Peyer's patch (tissue), 4 donors: ENCODE measurements around the gene ZNF778.

ENCODE experiments used
- CTCF ChIP-seq, 6 experiments: fragments of 450-650 bp in 4 of 6; fragments of 200-600 bp in 2 of 6; sonication (generic) in 1 of 6; IDR thresholded peaks; one replicate each; pipeline ENCODE4 v1.5.1; 2017 to 2019; ENCODE audit warnings: antibody characterized with exemption in 6 of 6, mild to moderate bottlenecking in 3 of 6, moderate library complexity in 1 of 6
- POLR2A ChIP-seq, 2 donors: fragments of 450-650 bp; IDR thresholded peaks; one replicate each; pipeline ENCODE4 v1.5.1; 2017; ENCODE audit warnings: antibody characterized with exemption in 2 of 2, mild to moderate bottlenecking in 2 of 2, moderate library complexity in 2 of 2

GRCh38 chr16:89174877-89175276 is 42.6 kb upstream of the ZNF778 start:
- TF ChIP-seq POLR2A (IDR thresholded peaks at IDR 0.05) (no peak), CTCF (IDR thresholded peaks at IDR 0.05) (no peak)
